Activated naive CD4-positive, alpha-beta T cell treated with anti-CD3 and anti-CD28 coated beads for 36 hours (primary cell): ENCODE measurements around the gene HMG20A. TPM values are rescaled to one million over a fixed set of nuclear protein-coding genes. Genes with fewer than 3 reads are reported as not detected.

Experiments
- CTCF ChIA-PET: fragments of 350-600 bp; sonication (Branson Sonifier 250); formaldehyde crosslinking; loops from one replicate; lab custom pipeline; 2021; ENCODE audit warnings: antibody characterized with exemption; lab: Charles Lee
- DNase-seq: peaks from one replicate; pipeline ENCODE4 v3.0.0-alpha.2; 2020
- H3K27ac Mint-ChIP-seq: one replicate; pipeline ENCODE4 v1.8.0; 2021; ENCODE audit warnings: mild to moderate bottlenecking, mixed read lengths
- H3K27me3 Mint-ChIP-seq: one replicate; pipeline ENCODE4 v1.8.0; 2021; ENCODE audit warnings: low read depth, mixed read lengths
- H3K36me3 Mint-ChIP-seq: one replicate; pipeline ENCODE4 v1.8.0; 2021; ENCODE audit warnings: low read depth, mixed read lengths
- H3K4me1 Mint-ChIP-seq: one replicate; pipeline ENCODE4 v1.8.0; 2021; ENCODE audit warnings: low read depth, mixed read lengths
- H3K4me3 Mint-ChIP-seq: one replicate; pipeline ENCODE4 v1.8.0; 2021; ENCODE audit warnings: mild to moderate bottlenecking, moderate library complexity, mixed read lengths
- H3K9me3 Mint-ChIP-seq: one replicate; pipeline ENCODE4 v1.8.0; 2021; ENCODE audit warnings: mixed read lengths
- intact Hi-C: fragments of 100-400 bp; cut with micrococcal nuclease; formaldehyde crosslinking; loops from one replicate; pipeline ENCODE4 v1.15.1; 2023
- total RNA-seq, 2 experiments: library from RNA; stranded (reverse); gene quantifications; one replicate each; pipeline ENCODE4 v1.2.3, GENCODE V29; 2021

HMG20A gene
- total RNA-seq, 2 experiments from 2014 or later: 33.1 to 38.2 TPM

GRCh38 chr15:77507143-77507897 lies 86.6 kb downstream of the HMG20A start:
- no peak for DNase-seq
- H3K4me3 Mint-ChIP-seq: no peak overlapping the region
- H3K36me3 Mint-ChIP-seq: no peaks in the 10 kb centered on the region
- peaks cover 16% of the 10 kb centered on the region for H3K4me1 Mint-ChIP-seq
- intact Hi-C loops: no loop called here
- no peak overlapping the region for H3K27ac Mint-ChIP-seq
- no peaks in the 10 kb centered on the region for H3K9me3 Mint-ChIP-seq
- H3K27me3 Mint-ChIP-seq: no peaks in the 10 kb centered on the region
- CTCF ChIA-PET: interaction anchor here (1.1 to 1.9 kb wide), 2 partner anchors 11 to 36 kb away, joined by 4 to 5 read pairs; no protein-coding TSS in a partner anchor

GRCh38 chr15:77507911-77508310 lies 87.2 kb downstream of the HMG20A start:
- CTCF ChIA-PET: interaction anchor here (1.1 to 1.9 kb wide), 2 partner anchors 11 to 35 kb away, joined by 4 to 5 read pairs; no protein-coding TSS in a partner anchor
- Mint-ChIP-seq H3K9me3 (no peaks in the 10 kb centered on the region), H3K27me3 (no peaks in the 10 kb centered on the region), H3K4me1 (peaks cover 16% of the 10 kb centered on the region), H3K4me3 (no peak overlapping the region), H3K36me3 (no peaks in the 10 kb centered on the region), H3K27ac (no peak overlapping the region)
- DNase-seq: no peak
- intact Hi-C loops: no loop called here

GRCh38 chr15:77508541-77509243 lies 88.0 kb downstream of the HMG20A start:
- no peak overlapping the region for H3K27ac Mint-ChIP-seq
- no peaks in the 10 kb centered on the region for H3K27me3 Mint-ChIP-seq
- H3K36me3 Mint-ChIP-seq: no peaks in the 10 kb centered on the region
- DNase-seq: no peak
- no peak overlapping the region for H3K4me3 Mint-ChIP-seq
- CTCF ChIA-PET: interaction anchor here (1.1 to 1.6 kb wide), 2 partner anchors 11 to 34 kb away, joined by 4 read pairs; no protein-coding TSS in a partner anchor
- H3K4me1 Mint-ChIP-seq: peaks cover 16% of the 10 kb centered on the region
- H3K9me3 Mint-ChIP-seq: no peaks in the 10 kb centered on the region
- intact Hi-C loops: no loop called here

DNA sequence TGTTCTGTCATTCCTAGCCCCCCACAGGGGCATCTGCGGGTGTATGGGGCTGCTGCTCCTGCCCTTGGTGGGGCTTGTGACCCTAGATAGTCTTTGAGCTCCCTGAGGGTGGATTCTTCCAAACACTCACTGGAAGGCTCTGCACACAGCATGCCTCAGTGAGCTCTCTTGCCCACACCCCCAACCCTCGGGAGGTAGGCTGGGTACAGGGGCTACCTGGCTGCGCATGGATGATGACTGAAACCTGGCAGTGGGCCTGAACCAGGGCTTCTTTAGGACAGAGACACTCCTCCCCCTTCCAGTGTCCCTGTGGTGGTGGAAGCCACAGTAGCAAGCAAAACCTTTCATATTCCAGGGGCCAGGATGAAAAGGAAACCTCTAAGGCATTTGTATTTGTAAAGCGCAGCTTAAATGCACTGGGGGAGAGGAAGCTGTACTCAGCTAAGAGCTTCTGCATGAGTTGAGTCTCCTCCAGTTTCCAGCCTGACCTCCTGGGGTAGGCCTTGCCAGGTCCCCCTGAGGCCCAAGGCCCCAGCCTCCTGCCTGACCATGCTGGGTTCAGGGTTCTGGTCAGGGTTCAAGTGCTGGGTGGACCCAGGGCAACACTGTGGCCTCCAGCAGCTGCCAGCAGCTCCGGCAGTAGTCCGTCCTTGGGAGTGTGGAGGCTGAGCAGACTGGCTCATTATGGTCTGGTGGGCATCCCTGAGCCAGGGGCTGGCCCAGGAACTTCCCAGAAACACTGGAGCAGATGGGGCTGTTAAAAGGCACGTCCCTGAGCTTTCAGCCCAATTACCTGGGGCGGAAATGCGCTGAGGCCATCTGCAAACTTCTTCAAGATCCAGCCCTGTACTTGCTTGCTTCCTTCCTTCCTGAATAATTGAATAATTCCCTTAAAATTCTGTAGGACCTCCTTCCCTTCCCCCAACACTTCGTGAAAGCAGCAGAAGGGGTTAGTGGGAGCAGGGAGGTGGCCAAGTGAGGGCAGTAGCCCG lies 89.7 kb downstream of the HMG20A start:
- CTCF ChIA-PET: interaction anchor here (1.6 kb wide), 1 partner anchor 13 kb away, joined by 4 read pairs; no protein-coding TSS in a partner anchor
- Mint-ChIP-seq H3K4me1 (peaks cover 16% of the 10 kb centered on the region), H3K27me3 (no peaks in the 10 kb centered on the region), H3K36me3 (no peaks in the 10 kb centered on the region), H3K27ac (no peak overlapping the region), H3K9me3 (no peaks in the 10 kb centered on the region), H3K4me3 (no peak overlapping the region)
- intact Hi-C loops: no loop called here
- DNase-seq: no peak

GRCh38 chr15:77511869-77512268 lies 91.2 kb downstream of the HMG20A start:
- Mint-ChIP-seq H3K27me3 (no peaks in the 10 kb centered on the region), H3K4me3 (no peak overlapping the region), H3K9me3 (no peaks in the 10 kb centered on the region), H3K27ac (no peak overlapping the region), H3K4me1 (peaks cover 16% of the 10 kb centered on the region), H3K36me3 (no peaks in the 10 kb centered on the region)
- intact Hi-C loops: no loop called here
- DNase-seq: no peak
- CTCF ChIA-PET: no interaction called here

- intact Hi-C loops: no loop called here
- no peaks in the 10 kb centered on the region for H3K36me3 Mint-ChIP-seq
Observed at GRCh38 chr15:77513226-77513625, 92.5 kb downstream of the HMG20A start.

DNA sequence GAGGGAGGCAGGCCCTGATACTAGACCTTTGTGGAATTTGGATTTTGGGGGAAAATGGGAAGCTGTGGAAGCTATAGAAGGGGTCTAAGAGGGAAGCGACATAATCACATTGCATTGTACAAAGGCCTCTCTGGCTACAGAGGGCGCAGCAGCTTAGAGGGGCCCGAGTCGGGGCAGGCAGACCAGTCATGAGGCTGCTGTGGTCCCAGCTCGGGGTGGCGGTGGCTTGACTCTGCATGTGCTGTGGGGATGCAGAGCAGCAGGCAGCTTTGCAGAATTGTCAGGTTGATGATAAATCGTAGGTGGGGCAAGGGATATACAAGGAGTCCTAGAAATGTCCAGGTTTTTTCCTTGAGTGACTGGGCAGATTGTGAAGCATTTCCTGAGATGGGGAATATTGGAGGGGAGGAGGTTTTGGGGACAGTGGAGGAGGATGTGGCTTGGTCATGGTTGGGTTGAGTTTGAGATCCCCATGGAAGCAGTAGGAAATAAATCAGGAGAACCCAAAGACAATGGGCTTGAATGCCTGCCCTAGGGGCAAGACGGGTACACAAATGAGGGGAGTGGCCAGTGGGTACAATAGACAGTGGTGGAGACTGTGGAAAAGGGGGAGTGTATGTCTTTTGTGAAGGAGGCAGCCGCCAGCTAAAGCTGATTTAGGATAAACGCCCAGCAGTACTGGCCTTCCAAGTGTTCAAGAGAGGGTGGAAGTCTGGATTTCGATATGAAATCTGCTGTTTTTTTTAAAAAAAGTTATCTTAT lies 94.1 kb downstream of the HMG20A start:
- H3K4me1 Mint-ChIP-seq: no peaks in the 10 kb centered on the region
- intact Hi-C loops: no loop called here
- no peaks in the 10 kb centered on the region for H3K9me3 Mint-ChIP-seq
- H3K27ac Mint-ChIP-seq: no peak overlapping the region
- DNase-seq: no peak
- H3K36me3 Mint-ChIP-seq: no peaks in the 10 kb centered on the region
- no peak overlapping the region for H3K4me3 Mint-ChIP-seq
- CTCF ChIA-PET: no interaction called here
- H3K27me3 Mint-ChIP-seq: no peaks in the 10 kb centered on the region

More at GRCh38 chr15:77513226-77513625, 92.5 kb downstream of the HMG20A start:
- no peak for DNase-seq
- H3K9me3 Mint-ChIP-seq: no peaks in the 10 kb centered on the region
- H3K4me1 Mint-ChIP-seq: peaks cover 10% of the 10 kb centered on the region
- H3K4me3 Mint-ChIP-seq: no peak overlapping the region
- no peaks in the 10 kb centered on the region for H3K27me3 Mint-ChIP-seq
- CTCF ChIA-PET: no interaction called here
- H3K27ac Mint-ChIP-seq: no peak overlapping the region

DNA sequence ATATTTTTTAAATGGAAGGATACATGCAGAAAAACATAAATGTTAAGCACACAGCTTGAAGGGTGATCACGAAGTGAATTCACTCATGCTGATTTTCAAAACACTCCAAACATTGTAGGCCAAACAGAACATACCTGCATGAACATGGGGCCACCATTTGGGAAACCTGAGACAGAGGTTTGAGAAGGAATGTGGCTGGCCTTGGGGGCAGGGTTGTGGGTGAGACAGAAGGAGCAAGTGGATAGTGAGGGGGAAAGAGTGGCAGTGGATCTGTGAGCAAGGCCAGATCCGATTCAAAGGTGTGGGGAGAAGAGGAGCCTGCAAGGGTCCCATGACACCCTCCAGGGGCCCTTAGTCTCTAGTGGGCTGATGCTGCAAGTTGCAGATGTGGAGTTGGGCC lies 94.9 kb downstream of the HMG20A start:
- Mint-ChIP-seq H3K9me3 (no peaks in the 10 kb centered on the region), H3K36me3 (no peaks in the 10 kb centered on the region), H3K27me3 (no peaks in the 10 kb centered on the region), H3K27ac (no peak overlapping the region), H3K4me3 (no peak overlapping the region), H3K4me1 (no peaks in the 10 kb centered on the region)
- no peak for DNase-seq
- CTCF ChIA-PET: no interaction called here
- intact Hi-C loops: no loop called here

DNA sequence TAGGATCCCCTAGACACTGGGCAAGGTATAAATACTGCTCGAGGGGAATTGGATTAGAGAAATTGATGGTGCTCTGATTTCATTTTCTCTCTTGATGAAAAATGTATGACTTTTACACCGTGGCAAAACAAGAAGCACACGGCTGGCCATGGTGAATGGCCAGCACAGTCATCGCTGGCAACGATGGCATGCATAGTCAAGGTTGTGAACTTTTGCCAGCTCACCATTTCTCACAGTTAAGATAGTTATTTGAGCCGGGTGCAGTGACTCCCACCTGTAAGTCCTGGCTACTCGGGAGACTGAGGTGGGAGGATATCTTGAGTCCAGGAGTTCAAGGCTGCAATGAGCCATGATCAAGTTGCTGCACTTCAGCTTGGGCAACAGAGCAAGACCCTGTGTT lies 95.4 kb downstream of the HMG20A start:
- Mint-ChIP-seq H3K9me3 (no peaks in the 10 kb centered on the region), H3K27me3 (no peaks in the 10 kb centered on the region), H3K27ac (no peak overlapping the region), H3K4me1 (no peaks in the 10 kb centered on the region), H3K36me3 (no peaks in the 10 kb centered on the region), H3K4me3 (no peak overlapping the region)
- intact Hi-C loops: no loop called here
- no peak for DNase-seq
- CTCF ChIA-PET: no interaction called here

DNA sequence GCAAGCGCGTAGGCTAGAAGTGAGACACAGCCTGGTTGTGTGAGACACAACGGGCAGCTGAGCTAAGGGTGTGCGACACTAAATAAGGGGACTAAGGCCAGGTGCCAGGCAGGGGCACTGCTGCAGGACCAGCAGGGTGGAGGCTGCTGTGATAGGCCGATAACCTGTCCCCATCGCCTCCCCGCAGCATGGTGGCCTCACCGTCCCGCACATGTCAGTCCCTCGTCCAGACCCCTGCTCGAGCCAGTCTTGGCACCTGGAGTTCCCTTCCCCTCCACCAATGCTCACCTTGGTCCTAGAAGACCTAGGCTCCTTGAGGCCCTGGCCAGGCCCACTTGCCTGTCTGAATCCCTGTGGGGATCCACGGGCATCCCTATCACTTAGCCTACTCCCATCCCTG lies 96.1 kb downstream of the HMG20A start:
- Mint-ChIP-seq H3K36me3 (no peaks in the 10 kb centered on the region), H3K4me3 (no peak overlapping the region), H3K27ac (no peak overlapping the region), H3K27me3 (no peaks in the 10 kb centered on the region), H3K4me1 (no peaks in the 10 kb centered on the region), H3K9me3 (no peaks in the 10 kb centered on the region)
- intact Hi-C loops: no loop called here
- no peak for DNase-seq
- CTCF ChIA-PET: no interaction called here

- CTCF ChIA-PET: interaction anchor here (0.8 kb wide), 1 partner anchor 18 kb away, joined by 3 read pairs; no protein-coding TSS in a partner anchor
- intact Hi-C loops: no loop called here
- no peaks in the 10 kb centered on the region for H3K36me3 Mint-ChIP-seq
Observed at GRCh38 chr15:77517579-77517978, 96.9 kb downstream of the HMG20A start.

More at GRCh38 chr15:77517579-77517978, 96.9 kb downstream of the HMG20A start:
- no peak overlapping the region for H3K27ac Mint-ChIP-seq
- H3K4me3 Mint-ChIP-seq: no peak overlapping the region
- DNase-seq: no peak
- H3K9me3 Mint-ChIP-seq: no peaks in the 10 kb centered on the region
- H3K4me1 Mint-ChIP-seq: no peaks in the 10 kb centered on the region
- H3K27me3 Mint-ChIP-seq: no peaks in the 10 kb centered on the region
